Heart left ventricle (tissue), 16 donors: ENCODE results near the gene CDH23. TPM values are rescaled to one million over a fixed set of nuclear protein-coding genes. Genes with fewer than 3 reads are reported as not detected.

Experiments
- ATAC-seq, 4 donors: fragments of 200-7000 bp; cut with Tn5 transposase; one replicate each; pipeline ENCODE4 v1.9.1; 2020 to 2022; ENCODE audit warnings: moderate library complexity in 4 of 4, mild to moderate bottlenecking in 3 of 4, moderate number of reproducible peaks in 1 of 4
- DNase-seq, 5 donors: peaks; one replicate each; pipeline ENCODE4 v3.0.0-alpha.2; 2020
- H3K27ac ChIP-seq, 12 donors: fragments of 200-600 bp; sonication (generic) in 4 of 12; one replicate each; pipeline versions ENCODE4 v1.5.0 to v1.8.0; 2016 to 2022; ENCODE audit warnings: mild to moderate bottlenecking in 2 of 12
- H3K27me3 ChIP-seq, 9 donors: fragments of 200-600 bp; sonication (generic) in 2 of 9; one replicate each; pipeline versions ENCODE4 v1.5.1 to v1.8.0; 2016 to 2022; ENCODE audit warnings: mild to moderate bottlenecking in 3 of 9
- H3K36me3 ChIP-seq, 9 donors: fragments of 200-600 bp; sonication (generic) in 2 of 9; one replicate each; pipeline versions ENCODE4 v1.5.0 to v1.8.0; 2018 to 2022; ENCODE audit warnings: mild to moderate bottlenecking in 2 of 9
- H3K4me1 ChIP-seq, 12 donors: fragments of 200-600 bp; sonication (generic) in 4 of 12; one replicate each; pipeline versions ENCODE4 v1.5.0 to v1.8.0; 2016 to 2022; ENCODE audit warnings: mild to moderate bottlenecking in 3 of 12
- H3K4me3 ChIP-seq, 12 donors: fragments of 200-600 bp; sonication (generic) in 4 of 12; one replicate each; pipeline versions ENCODE4 v1.5.0 to v1.8.0; 2017 to 2022; ENCODE audit warnings: mild to moderate bottlenecking in 9 of 12, moderate library complexity in 4 of 12
- H3K9me3 ChIP-seq, 12 donors: fragments of 200-600 bp; sonication (generic) in 4 of 12; one replicate each; pipeline versions ENCODE4 v1.5.0 to v1.8.0; 2016 to 2022; ENCODE audit warnings: mild to moderate bottlenecking in 1 of 12
- POLR2A ChIP-seq, 2 donors: fragments of 450-650 bp; IDR thresholded peaks; one replicate each; pipeline ENCODE4 v1.6.1; 2017; ENCODE audit warnings: antibody characterized with exemption in 2 of 2, mild to moderate bottlenecking in 2 of 2, moderate library complexity in 2 of 2
- WGBS, 4 donors: extraction: QIAGEN DNeasy Blood & Tissue Kit in 2 of 4; methylation state at CpG; one replicate each; pipeline versions ENCODE4 v1.1.5 to v1.1.7; 2013 to 2018; 5-methylcytosine and 5-hydroxymethylcytosine counted together
- intact Hi-C, 10 donors: fragments of 100-400 bp; cut with DNase I; formaldehyde crosslinking; loops; one replicate each; pipeline versions ENCODE4 v1.11.1 to v1.14.2; 2022
- polyA plus RNA-seq, 2 donors: library from polyadenylated mRNA; stranded (reverse); fragments of 200-250 nt; gene quantifications; one replicate each; pipeline ENCODE4 v1.2.3, GENCODE V29; 2013
- total RNA-seq, 9 donors: library from RNA; depleted of rRNA in 2 of 9; stranded (reverse); fragments of >200 nt in 2 of 9; fragmentation: NEBNext Ultra II Directional in 3 of 9; extraction: Animal tissue kit (Norgen Biotek cat#: 25700) in 3 of 9; gene quantifications; one replicate each; pipeline versions ENCODE4 v1.1.0 to v1.2.4, GENCODE V29; 2016 to 2023
- TF ChIP-seq, protein P1 (sequence below), 12 donors: fragments of 200-600 bp; sonication (generic) in 4 of 12; IDR thresholded peaks; one replicate each; pipeline versions ENCODE4 v1.5.0 to v1.8.0; 2018 to 2022; ENCODE audit warnings: antibody characterized with exemption in 12 of 12, mild to moderate bottlenecking in 5 of 12
- donor health status: ischemic (EF 13 %, LVEDD 7.1; RV severe dilation, severe dysfunction).
- donor health status: healthy with polysubstance abuse.
- donor health status: DM: no; HTN: yes; CAD: no.
- donor health status: DM: no; HTN: no; CAD: no.
- donor health status: ischemic (EF 25% LVEDD 6.9; RV normal size, moderate dysfunction).
- donor health status: ischemic (EF 25% LVEDD 5.7; RV mildly dilated, moderate dysfunction).
- donor health status: healthy.
- donor health status: DM: yes; HTN: yes; CAD: no.
- donor health status: ischemic (EF 35%, LVEDD 5.7; RV mildly dilated, moderate dysfunction).
- donor health status: nonischemic (EF 11% LVEDD 7.7; RV severe dilation, severe dysfunction).
- donor health status: DM: yes; HTN: yes; CAD: no.
- donor health status: PGD.
- donor health status: ischemic (EF 29% LVEDD 5.4; RV normal size, mild dysfunction).
- donor health status: nonischemic (EF 23%, LVEDD 6.1; RV moderate dilation, normal function).

Gene CDH23
- total and polyA plus RNA-seq, 11 donors = 1.2 to 8.6 (median 3.9) TPM

DNA sequence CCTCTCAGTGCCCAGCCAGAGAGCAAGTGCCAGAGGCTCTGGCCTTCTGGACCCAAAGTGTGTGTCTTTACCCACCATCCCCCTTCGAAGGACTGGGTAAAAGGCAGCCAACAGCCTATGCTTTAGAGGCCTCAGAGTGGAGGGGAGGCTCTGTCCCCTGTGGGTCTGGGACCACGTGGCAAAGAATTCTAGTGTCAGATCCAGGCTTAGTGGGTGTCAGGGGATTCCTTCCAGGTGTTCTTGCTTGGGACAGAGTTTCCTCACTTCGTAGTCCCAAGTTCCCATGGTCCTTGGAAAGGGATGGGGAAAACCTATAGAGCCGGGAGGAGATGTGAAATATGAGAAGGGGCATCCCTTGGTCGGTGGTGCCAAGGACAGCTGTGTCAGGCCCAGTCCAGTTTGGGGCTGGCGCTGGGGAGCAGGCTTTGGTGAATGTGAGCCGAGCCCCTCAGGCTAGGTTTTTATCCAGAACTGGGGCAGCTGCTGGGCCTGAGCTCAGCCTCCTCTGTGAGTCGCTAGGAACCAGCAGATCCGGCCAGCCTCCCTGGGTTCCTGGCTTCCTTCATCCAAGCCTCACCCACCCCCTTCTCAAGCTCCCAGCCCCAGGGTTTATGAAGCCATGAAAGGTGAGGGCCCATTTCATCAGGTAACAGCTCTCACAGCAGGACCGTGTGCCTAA, 251.7 kb downstream of the CDH23 start:
- H3K4me3 ChIP-seq = no peak overlapping the region
- no peaks in the 10 kb centered on the region for H3K9me3 ChIP-seq
- H3K4me1 ChIP-seq = peaks cover 0 to 4% (median 0%) of the 10 kb centered on the region in 12 donors
- TF ChIP-seq, protein P1, sequence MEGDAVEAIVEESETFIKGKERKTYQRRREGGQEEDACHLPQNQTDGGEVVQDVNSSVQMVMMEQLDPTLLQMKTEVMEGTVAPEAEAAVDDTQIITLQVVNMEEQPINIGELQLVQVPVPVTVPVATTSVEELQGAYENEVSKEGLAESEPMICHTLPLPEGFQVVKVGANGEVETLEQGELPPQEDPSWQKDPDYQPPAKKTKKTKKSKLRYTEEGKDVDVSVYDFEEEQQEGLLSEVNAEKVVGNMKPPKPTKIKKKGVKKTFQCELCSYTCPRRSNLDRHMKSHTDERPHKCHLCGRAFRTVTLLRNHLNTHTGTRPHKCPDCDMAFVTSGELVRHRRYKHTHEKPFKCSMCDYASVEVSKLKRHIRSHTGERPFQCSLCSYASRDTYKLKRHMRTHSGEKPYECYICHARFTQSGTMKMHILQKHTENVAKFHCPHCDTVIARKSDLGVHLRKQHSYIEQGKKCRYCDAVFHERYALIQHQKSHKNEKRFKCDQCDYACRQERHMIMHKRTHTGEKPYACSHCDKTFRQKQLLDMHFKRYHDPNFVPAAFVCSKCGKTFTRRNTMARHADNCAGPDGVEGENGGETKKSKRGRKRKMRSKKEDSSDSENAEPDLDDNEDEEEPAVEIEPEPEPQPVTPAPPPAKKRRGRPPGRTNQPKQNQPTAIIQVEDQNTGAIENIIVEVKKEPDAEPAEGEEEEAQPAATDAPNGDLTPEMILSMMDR (IDR thresholded peaks at IDR 0.05) = no peak
- no peak for TF ChIP-seq POLR2A (IDR thresholded peaks at IDR 0.05)
- WGBS, 4 donors = 74 to 81% (median 79%) methylated on average over 8 to 10 of the region's 10 CpGs
- H3K36me3 ChIP-seq = no peaks in the 10 kb centered on the region
- DNase-seq (no peak), ATAC-seq (no peak)
- intact Hi-C loops = no loop called here
- H3K27me3 ChIP-seq = no peaks in the 10 kb centered on the region
- no peak overlapping the region for H3K27ac ChIP-seq

DNA sequence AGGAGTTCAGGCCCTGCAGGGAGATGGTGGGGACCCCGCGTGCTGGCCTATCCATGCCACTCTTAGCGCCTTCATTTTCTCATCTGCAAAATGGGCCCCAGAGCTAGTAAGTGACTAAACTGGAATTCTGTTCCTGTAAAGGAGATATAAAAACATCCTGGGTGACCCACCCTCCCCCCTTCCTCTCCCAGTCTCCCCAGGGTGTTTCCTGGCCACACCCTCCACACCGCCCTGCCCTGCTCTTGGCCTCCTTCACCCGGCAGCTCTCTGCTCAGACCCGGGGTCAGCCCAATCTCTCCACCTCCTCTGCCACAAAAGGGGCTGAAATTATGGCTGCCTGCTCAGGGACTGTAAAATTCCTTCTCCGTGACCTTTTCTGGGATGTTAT, 252.2 kb downstream of the CDH23 start:
- TF ChIP-seq POLR2A (IDR thresholded peaks at IDR 0.05) = no peak
- TF ChIP-seq, protein P1 (IDR thresholded peaks at IDR 0.05) = no peak
- H3K36me3 ChIP-seq = no peaks in the 10 kb centered on the region
- peaks cover 0 to 4% (median 0%) of the 10 kb centered on the region in 12 donors for H3K4me1 ChIP-seq
- DNase-seq = no peak
- H3K4me3 ChIP-seq = no peak overlapping the region
- intact Hi-C loops = no loop called here
- H3K9me3 ChIP-seq = no peaks in the 10 kb centered on the region
- no peak overlapping the region for H3K27ac ChIP-seq
- ATAC-seq = no peak
- H3K27me3 ChIP-seq = no peaks in the 10 kb centered on the region
- 73 to 81% (median 77%) methylated on average over 7 of the region's 7 CpGs for WGBS, 4 donors

DNA sequence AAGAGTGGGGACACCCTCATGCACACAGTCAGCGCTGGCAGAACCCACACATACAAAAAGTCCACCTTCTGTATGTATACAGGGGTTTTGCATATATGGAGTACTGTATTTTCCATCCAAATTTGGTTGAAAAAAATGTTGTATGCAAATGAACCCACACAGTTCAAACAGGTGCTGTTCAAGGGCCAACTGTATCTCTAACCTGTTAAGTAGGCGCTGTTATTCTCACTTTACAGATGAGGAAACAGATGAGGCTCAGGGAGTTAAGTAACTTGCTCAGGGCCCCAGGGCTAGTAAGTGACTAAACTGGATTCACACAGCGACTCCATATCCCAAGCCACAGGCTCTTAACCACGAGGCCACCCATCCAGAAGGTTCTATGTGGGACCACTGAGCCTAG, 252.9 kb downstream of the CDH23 start:
- Histone ChIP-seq H3K36me3 (no peaks in the 10 kb centered on the region), H3K27me3 (no peaks in the 10 kb centered on the region), H3K4me1 (peaks cover 0 to 4% (median 0%) of the 10 kb centered on the region in 12 donors), H3K4me3 (no peak overlapping the region), H3K9me3 (no peaks in the 10 kb centered on the region), H3K27ac (no peak overlapping the region)
- no peak for DNase-seq
- 79 to 90% (median 88%) methylated on average over 4 of the region's 4 CpGs for WGBS, 4 donors
- TF ChIP-seq, protein P1 (IDR thresholded peaks at IDR 0.05) = no peak
- TF ChIP-seq POLR2A (IDR thresholded peaks at IDR 0.05) = no peak
- ATAC-seq = no peak
- intact Hi-C loops = no loop called here

DNA sequence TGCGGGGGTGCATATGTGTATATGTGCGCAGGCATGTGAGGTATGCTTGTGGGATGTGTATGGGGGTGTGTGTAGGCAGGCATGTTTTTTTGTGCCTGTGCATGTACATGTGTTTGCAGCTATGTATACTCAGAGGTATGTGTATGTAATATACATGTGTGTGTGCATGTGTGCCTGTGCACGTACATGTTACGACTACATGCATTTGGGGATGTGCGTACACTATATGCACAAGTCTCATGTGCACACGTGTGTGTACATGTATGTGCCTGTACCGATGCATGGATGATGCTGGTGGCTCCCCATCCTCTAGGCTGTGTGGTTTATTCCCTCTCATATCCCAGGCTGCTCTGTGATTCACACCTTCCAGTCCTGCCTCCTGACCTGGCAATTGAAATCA, 253.7 kb downstream of the CDH23 start:
- Histone ChIP-seq H3K36me3 (no peaks in the 10 kb centered on the region), H3K9me3 (no peaks in the 10 kb centered on the region), H3K27ac (no peak overlapping the region), H3K4me1 (peaks cover 0 to 4% (median 0%) of the 10 kb centered on the region in 12 donors), H3K4me3 (no peak overlapping the region), H3K27me3 (no peaks in the 10 kb centered on the region)
- no peak for DNase-seq
- TF ChIP-seq POLR2A (IDR thresholded peaks at IDR 0.05) = no peak
- TF ChIP-seq, protein P1 (IDR thresholded peaks at IDR 0.05) = no peak
- intact Hi-C loops = no loop called here
- ATAC-seq = no peak
- WGBS, 4 donors = 89 to 98% (median 97%) methylated on average over 7 of the region's 7 CpGs
